Activated naive CD8-positive, alpha-beta T cell treated with anti-CD3 and anti-CD28 coated beads, Interleukin-2, amount 50 U/mL, for 24 hours (primary cell): ENCODE measurements around the gene RSPO3.

Source experiments
- ATAC-seq: fragments of 150-1000 bp; cut with Tn5 transposase; one replicate; pipeline ENCODE4 v1.10.0; 2021
- DNase-seq: peaks from one replicate; pipeline ENCODE4 v3.0.0; 2021
- H3K27ac Mint-ChIP-seq: one replicate; pipeline ENCODE4 v1.8.0; 2021; ENCODE audit warnings: mild to moderate bottlenecking, mixed read lengths
- H3K27me3 Mint-ChIP-seq: one replicate; pipeline ENCODE4 v1.8.0; 2021; ENCODE audit warnings: mixed read lengths
- H3K36me3 Mint-ChIP-seq: one replicate; pipeline ENCODE4 v1.8.0; 2021; ENCODE audit warnings: low read depth, mixed read lengths
- H3K4me1 Mint-ChIP-seq: one replicate; pipeline ENCODE4 v1.8.0; 2021; ENCODE audit warnings: mixed read lengths
- H3K4me3 Mint-ChIP-seq: one replicate; pipeline ENCODE4 v1.8.0; 2021; ENCODE audit warnings: mild to moderate bottlenecking, moderate library complexity, mixed read lengths
- H3K9me3 Mint-ChIP-seq: one replicate; pipeline ENCODE4 v1.8.0; 2021; ENCODE audit warnings: mixed read lengths

Gene RSPO3, protein sequence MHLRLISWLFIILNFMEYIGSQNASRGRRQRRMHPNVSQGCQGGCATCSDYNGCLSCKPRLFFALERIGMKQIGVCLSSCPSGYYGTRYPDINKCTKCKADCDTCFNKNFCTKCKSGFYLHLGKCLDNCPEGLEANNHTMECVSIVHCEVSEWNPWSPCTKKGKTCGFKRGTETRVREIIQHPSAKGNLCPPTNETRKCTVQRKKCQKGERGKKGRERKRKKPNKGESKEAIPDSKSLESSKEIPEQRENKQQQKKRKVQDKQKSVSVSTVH

DNA sequence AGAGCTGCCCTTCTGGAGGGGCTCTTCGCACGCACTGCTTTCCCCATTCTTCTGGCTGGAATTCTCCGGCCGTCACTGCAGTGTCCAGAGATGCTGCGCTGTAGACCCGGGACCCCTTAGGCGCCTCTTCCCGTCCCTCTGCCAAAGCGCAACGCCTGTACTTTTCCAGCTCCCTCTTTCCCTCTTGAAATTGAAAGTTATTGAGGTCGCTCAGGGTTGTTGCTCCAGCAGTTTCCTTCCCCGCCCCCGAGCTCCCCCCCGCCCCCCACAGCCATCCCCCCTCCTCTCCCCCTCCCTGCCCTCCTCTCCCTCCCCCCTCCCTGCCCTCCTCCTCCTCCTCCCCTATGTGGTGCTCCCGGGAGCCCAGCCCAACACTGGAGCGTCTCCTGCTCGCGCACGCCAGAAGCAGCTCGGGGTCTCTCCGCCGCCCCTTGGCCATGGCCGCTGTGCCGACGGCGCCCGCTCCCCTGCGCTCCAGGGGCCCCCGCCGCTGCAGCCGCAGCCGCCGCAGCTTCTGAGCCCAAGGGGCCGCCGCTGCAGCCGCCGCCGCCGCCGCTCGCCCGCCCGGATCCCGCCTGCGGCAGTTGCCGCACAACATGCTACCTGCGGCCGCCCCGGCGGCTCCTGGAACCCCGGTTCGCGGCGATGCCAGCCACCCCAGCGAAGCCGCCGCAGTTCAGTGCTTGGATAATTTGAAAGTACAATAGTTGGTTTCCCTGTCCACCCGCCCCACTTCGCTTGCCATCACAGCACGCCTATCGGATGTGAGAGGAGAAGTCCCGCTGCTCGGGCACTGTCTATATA, at the start of gene RSPO3:
Gene RSPO3, plus strand, starts transcription at position 374 of the 804 bp plus-strand sequence. CDS start 522 bp downstream, outside the sequence.
- ATAC-seq (no peak), DNase-seq (peak; percentile 8)
- Mint-ChIP-seq H3K36me3 (no peaks in the 10 kb centered on the region), H3K4me1 (peaks cover 19% of the 10 kb centered on the region), H3K27me3 (peaks cover 63% of the 10 kb centered on the region), H3K9me3 (no peaks in the 10 kb centered on the region), H3K4me3 (peak within 1 kb of the TSS; percentile 68), H3K27ac (no peak within 1 kb of the TSS)

DNA sequence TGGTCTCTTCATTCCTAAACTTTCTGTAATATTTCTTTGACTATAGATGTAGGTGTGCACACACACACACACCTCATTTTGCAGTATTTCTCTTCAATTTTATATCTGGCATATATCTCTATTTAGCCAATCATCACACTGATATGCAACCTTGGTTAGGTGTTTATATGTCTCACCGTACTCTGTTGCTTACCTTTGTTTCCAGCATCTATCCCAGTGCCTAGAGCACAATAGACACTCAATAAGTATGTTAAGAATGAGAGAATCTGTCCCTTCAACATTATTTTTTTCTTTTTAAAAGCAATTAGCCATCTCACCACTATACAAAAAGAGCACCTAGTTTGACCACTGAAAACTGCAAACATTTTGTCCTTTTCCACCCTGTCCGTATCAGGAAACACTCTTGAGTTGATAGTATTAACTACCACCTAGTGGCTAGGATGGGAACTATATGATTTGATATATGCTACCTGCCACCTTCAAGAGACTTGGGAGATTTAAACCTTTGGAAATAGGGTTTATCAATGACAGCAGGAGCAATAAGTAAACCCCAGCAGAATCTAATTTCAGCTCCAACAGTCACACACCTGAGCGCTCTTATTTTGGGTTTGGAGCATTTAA, 48.7 kb upstream of the RSPO3 start:
- ATAC-seq = no peak

DNA sequence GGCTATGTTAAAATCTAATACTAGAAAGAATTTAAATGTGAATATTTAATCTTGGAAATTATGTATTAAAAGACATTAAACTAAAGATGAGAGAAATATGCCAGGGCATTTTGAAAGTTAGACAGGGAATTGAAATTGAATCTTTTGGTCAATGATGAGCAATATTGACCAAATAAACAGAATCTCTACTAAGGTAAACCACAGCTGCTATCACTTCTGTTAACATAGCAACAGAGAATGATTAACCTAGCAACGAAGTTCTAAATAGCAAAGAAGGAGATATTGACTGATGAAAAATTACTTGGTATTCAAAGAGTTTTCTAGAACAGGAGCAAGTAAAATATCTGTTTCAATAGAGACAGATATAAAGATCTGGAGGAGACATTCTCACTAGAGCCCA, 45.2 kb upstream of the RSPO3 start:
- Mint-ChIP-seq H3K4me1 (no peaks in the 10 kb centered on the region), H3K27me3 (no peaks in the 10 kb centered on the region), H3K36me3 (no peaks in the 10 kb centered on the region), H3K9me3 (no peaks in the 10 kb centered on the region), H3K27ac (no peak overlapping the region), H3K4me3 (no peak overlapping the region)
- ATAC-seq (no peak), DNase-seq (no peak)

More for the DNA sequence above, 48.7 kb upstream of the RSPO3 start:
- Mint-ChIP-seq H3K4me1 (no peaks in the 10 kb centered on the region), H3K9me3 (no peaks in the 10 kb centered on the region), H3K36me3 (no peaks in the 10 kb centered on the region), H3K27ac (no peak overlapping the region), H3K4me3 (no peak overlapping the region), H3K27me3 (no peaks in the 10 kb centered on the region)
- DNase-seq = no peak

DNA sequence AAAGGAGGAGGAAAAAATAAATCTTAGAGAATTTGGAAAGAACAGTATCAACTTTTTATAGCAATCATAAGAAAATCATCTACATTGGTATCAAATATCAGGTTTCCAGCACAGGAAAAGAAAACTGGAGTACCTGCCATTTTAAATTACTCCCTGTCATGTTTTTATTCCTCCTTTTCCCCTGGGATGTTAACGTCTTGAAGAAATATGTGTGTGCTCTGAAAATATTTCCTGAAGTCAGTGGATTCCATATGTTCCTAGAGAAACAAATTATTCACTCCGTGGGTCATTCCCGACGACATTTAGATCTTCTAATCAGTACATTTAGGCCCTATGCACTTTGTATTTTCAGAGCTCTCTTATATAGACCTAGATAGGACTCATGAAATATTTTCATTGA, 42.0 kb upstream of the RSPO3 start:
- no peak overlapping the region for H3K27ac Mint-ChIP-seq
- no peak for ATAC-seq
- no peaks in the 10 kb centered on the region for H3K36me3 Mint-ChIP-seq
- H3K9me3 Mint-ChIP-seq = no peaks in the 10 kb centered on the region
- no peak overlapping the region for H3K4me3 Mint-ChIP-seq
- DNase-seq = no peak
- H3K27me3 Mint-ChIP-seq = peaks cover 7% of the 10 kb centered on the region
- H3K4me1 Mint-ChIP-seq = no peaks in the 10 kb centered on the region

DNA sequence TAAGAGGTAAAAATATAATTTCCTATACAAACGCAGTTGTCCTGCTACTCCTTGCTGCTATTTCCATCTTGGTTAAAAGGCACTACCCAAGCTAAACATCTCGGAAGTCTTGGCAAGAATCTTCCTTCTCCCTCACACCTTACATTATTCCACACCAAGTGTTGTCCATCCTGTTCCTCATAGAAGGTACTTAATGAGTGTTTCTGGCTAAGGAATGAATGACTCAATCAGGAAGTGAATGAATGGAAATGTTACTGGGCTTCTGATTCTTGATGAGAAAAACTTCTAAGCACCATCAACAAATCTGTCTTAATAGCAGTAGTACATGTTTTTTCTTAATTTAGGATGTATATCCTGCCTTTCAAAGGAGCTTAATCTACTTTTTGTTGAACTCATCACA, 40.6 kb upstream of the RSPO3 start:
- Mint-ChIP-seq H3K27ac (no peak overlapping the region), H3K27me3 (peaks cover 7% of the 10 kb centered on the region), H3K9me3 (no peaks in the 10 kb centered on the region), H3K4me3 (no peak overlapping the region), H3K4me1 (no peaks in the 10 kb centered on the region), H3K36me3 (no peaks in the 10 kb centered on the region)
- no peak for DNase-seq
- ATAC-seq = no peak

DNA sequence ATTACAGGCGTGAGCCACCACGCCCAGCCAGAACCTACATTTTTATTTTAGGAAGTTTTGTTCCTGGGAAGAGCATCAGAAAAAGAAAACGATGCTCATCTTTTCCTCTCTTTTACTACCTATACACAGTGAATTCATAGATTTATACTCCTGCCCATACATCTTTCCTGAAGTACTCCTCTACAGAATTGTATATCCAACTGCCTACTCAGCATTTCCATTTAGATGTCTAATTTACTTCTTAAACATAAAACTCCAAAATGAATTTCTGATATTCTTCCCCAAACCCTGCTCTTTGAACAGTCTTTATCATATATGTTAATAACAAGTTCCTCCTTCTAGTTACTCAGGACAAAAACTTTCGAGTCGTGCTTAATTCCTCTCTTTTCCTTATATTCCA, 39.8 kb upstream of the RSPO3 start:
- no peak for ATAC-seq
- Mint-ChIP-seq H3K4me1 (no peaks in the 10 kb centered on the region), H3K27ac (no peak overlapping the region), H3K4me3 (no peak overlapping the region), H3K36me3 (no peaks in the 10 kb centered on the region), H3K27me3 (peaks cover 7% of the 10 kb centered on the region), H3K9me3 (no peaks in the 10 kb centered on the region)
- no peak for DNase-seq

DNA sequence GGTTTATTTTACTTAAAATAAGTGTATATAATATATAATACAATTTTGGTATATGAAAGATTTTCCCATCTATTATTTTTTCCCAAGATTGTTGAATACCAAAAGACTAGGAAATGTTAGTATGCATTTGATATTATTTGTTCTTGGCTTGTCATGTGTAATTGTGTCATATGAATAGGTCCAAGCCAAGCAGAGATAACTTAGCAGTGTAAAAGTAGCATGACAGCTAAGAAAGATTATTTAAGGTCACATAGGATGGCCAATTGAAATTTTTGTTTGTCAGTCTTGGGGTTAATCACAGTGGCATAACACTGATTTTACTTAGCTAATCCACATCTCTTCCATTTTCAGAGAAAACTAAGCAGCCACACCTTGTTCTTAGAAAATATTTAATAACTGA, 38.8 kb upstream of the RSPO3 start:
- no peak for ATAC-seq
- no peaks in the 10 kb centered on the region for H3K4me1 Mint-ChIP-seq
- H3K9me3 Mint-ChIP-seq = no peaks in the 10 kb centered on the region
- no peak for DNase-seq
- H3K4me3 Mint-ChIP-seq = no peak overlapping the region
- peaks cover 7% of the 10 kb centered on the region for H3K27me3 Mint-ChIP-seq
- H3K36me3 Mint-ChIP-seq = no peaks in the 10 kb centered on the region
- H3K27ac Mint-ChIP-seq = no peak overlapping the region

DNA sequence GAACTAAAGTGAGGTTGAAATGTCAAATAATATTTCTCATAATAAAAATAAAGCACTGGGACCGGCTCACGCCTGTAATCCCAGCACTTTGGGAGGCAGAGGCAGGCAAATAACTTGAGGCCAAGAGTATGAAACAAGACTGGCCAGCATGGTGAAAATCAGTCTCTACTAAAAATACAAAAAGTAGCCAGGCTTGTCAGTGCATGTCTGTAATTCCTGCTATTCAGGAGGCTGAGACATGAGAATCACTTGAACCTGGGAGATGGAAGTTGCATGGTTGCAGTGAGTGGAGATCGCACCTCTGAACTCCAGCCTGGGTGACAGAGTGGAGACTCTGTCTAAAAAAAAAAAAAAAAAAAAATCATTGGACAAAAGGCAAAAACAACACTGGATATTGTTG, 38.4 kb upstream of the RSPO3 start:
- Mint-ChIP-seq H3K9me3 (no peaks in the 10 kb centered on the region), H3K36me3 (no peaks in the 10 kb centered on the region), H3K27me3 (peaks cover 7% of the 10 kb centered on the region), H3K4me1 (no peaks in the 10 kb centered on the region), H3K4me3 (no peak overlapping the region), H3K27ac (no peak overlapping the region)
- DNase-seq = no peak
- no peak for ATAC-seq

DNA sequence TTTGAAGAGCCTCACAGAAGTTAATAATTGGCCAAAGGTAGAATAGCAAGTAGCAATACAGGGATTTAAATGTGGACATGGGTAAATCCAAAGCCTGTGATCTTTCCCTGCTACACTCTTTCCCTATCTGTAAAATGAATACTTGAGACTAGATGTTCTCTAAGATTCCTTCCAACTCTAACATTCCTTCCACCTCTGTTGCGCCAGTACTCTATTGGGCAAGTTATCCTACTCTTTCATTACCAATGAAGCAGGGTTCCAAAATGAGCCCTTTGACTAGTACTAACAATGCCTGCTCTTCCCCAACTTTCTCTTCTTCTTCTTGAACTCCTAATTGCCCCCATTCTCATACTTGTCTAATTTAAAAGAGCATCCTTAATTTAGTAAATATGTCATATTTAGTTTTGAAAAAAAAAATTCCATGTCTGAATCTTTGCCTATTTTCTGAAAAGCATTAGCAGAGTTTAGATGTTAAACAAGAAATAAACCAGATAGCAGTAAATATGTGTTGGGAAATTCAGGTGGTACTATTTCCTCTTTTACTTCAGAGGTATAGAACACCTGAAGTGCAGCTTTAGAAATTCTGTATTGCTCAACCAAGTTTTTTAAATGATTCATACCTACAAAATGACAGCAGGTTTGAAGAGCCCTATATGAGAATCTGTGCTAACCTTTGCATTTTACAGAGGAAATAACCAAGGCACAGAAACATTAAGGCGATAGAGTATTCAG, 35.1 kb upstream of the RSPO3 start:
- H3K27me3 Mint-ChIP-seq = peaks cover 7% of the 10 kb centered on the region
- ATAC-seq = no peak
- H3K27ac Mint-ChIP-seq = no peak overlapping the region
- no peaks in the 10 kb centered on the region for H3K36me3 Mint-ChIP-seq
- H3K4me3 Mint-ChIP-seq = no peak overlapping the region
- no peaks in the 10 kb centered on the region for H3K4me1 Mint-ChIP-seq
- no peak for DNase-seq
- no peaks in the 10 kb centered on the region for H3K9me3 Mint-ChIP-seq

DNA sequence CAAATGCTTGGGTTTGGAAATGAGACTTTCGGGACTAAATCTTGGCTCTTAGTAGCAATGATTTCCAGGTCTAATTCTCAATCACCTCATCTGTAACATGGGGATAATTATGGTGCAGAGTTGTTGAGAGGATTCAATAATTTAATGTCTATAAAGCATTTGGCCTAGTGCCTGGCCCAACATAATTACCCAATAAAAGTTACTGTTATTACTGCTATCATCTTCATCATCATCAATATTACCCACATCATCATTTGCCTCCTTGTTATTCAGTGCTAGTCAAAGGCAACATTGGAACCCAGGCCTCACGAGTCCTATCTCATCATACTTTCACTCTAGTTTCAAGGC, 34.5 kb upstream of the RSPO3 start:
- H3K36me3 Mint-ChIP-seq = no peaks in the 10 kb centered on the region
- peaks cover 2% of the 10 kb centered on the region for H3K27me3 Mint-ChIP-seq
- H3K4me1 Mint-ChIP-seq = no peaks in the 10 kb centered on the region

DNA sequence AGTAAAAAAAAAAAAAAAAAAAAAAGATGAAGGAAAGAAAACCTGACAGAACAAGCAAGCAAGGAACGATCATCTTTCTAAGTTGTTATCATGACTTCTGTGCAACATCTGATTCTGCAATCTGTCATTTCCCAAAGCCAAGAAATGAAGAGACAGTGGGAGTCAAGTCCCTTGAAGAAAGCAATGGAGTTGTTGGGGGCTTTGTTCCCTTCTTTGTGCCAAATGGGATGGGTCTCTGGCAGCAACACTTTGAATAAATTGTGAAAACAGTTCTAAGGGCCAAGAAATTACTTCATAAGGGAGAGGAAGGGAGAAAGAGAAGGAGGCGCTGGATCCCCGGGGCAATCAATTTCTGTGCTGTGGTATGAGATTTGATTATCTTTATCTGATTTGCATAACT, 33.3 kb upstream of the RSPO3 start:
- Mint-ChIP-seq H3K27me3 (no peaks in the 10 kb centered on the region), H3K27ac (no peak overlapping the region), H3K4me3 (no peak overlapping the region), H3K9me3 (no peaks in the 10 kb centered on the region), H3K36me3 (no peaks in the 10 kb centered on the region), H3K4me1 (no peaks in the 10 kb centered on the region)
- DNase-seq (no peak), ATAC-seq (no peak)

More for the DNA sequence above, 34.5 kb upstream of the RSPO3 start:
- Mint-ChIP-seq H3K27ac (no peak overlapping the region), H3K9me3 (no peaks in the 10 kb centered on the region), H3K4me3 (no peak overlapping the region)
- ATAC-seq (no peak), DNase-seq (no peak)

DNA sequence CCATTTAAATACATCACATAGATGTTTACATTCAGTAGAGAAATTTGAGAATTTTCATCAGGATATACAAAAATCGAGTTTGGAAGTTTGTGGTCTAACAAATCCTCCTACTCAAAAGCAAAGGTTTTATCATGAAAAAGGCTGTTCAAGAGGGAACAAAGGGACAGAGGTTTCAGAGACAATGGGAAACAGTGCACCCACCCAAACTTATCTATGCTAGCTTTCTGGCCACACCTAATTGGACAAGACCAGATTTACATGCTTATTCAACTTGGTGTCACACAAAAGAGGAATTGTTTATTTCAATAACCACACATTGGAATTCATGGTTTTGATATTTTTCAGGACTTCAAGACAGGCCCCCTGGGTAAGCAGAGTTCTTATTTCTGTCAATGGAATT, 28.4 kb upstream of the RSPO3 start:
- Mint-ChIP-seq H3K27me3 (peaks cover 3% of the 10 kb centered on the region), H3K36me3 (no peaks in the 10 kb centered on the region), H3K4me1 (no peaks in the 10 kb centered on the region), H3K27ac (no peak overlapping the region), H3K4me3 (no peak overlapping the region), H3K9me3 (no peaks in the 10 kb centered on the region)
- no peak for DNase-seq
- no peak for ATAC-seq

DNA sequence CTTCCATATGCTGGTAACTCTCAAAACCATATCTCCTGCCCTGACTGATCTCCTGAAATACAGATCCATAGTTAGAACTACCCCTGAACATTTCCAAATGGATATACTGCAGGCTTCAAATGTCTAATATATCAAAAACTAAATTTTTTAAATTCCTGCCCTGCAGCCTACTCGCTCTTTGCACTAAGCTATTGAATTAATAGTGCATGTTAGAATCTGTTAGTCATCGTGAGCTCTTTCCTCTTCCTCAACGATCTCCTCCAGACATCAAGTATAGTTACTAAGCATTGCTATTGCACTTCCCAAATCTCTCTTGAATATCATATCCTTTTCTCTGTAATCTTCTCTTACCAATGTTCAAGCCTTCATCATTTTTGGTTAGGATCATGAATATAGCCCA, 26.0 kb upstream of the RSPO3 start:
- no peak overlapping the region for H3K4me3 Mint-ChIP-seq
- peaks cover 3% of the 10 kb centered on the region for H3K27me3 Mint-ChIP-seq
- ATAC-seq (no peak), DNase-seq (no peak)
- no peaks in the 10 kb centered on the region for H3K36me3 Mint-ChIP-seq
- no peaks in the 10 kb centered on the region for H3K4me1 Mint-ChIP-seq
- H3K9me3 Mint-ChIP-seq = no peaks in the 10 kb centered on the region
- no peak overlapping the region for H3K27ac Mint-ChIP-seq

DNA sequence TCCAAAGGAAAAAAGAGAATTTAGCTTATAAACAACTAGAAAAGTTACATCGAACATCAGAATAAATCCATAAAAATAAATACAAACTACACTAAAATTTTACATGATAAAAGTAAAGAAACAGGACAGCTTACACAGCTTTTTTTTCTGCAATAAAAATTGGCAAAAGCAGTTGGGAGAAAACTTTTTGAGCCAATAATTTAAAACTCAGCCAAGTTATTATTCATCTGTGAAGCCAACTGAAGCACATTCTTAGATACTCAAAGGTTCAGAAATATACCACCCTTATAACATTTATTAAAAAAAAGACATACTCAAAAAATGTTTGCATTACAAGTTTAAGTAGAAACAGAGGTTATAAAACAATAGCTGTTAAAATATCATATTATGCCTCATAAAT, 23.7 kb upstream of the RSPO3 start:
- no peak for DNase-seq
- H3K27me3 Mint-ChIP-seq = peaks cover 7% of the 10 kb centered on the region
- no peak overlapping the region for H3K27ac Mint-ChIP-seq
- no peaks in the 10 kb centered on the region for H3K4me1 Mint-ChIP-seq
- no peak overlapping the region for H3K4me3 Mint-ChIP-seq
- H3K9me3 Mint-ChIP-seq = no peaks in the 10 kb centered on the region
- ATAC-seq = no peak
- H3K36me3 Mint-ChIP-seq = no peaks in the 10 kb centered on the region

DNA sequence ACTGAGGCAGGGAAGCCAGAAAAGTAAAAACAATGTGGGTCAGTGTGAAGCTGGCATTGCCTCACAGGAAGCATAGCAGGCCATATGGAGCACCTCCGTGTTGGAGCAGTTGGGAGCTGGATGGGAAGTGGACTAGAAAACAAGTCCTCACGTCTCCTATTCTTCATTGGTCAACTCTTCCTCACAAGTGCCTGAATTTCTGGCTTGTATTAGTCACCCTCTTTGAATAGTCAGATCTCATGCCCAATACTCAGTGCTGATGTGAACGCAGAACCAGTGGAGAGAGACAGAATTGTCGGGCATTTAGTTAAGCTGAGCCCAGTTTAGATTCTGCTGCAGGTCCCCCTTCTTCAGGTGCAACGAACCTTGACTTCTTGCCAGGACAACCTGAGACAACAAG, 22.3 kb upstream of the RSPO3 start:
- no peaks in the 10 kb centered on the region for H3K4me1 Mint-ChIP-seq
- DNase-seq = no peak
- no peak overlapping the region for H3K27ac Mint-ChIP-seq
- H3K27me3 Mint-ChIP-seq = peaks cover 7% of the 10 kb centered on the region
- no peak for ATAC-seq
- no peaks in the 10 kb centered on the region for H3K9me3 Mint-ChIP-seq
- H3K36me3 Mint-ChIP-seq = no peaks in the 10 kb centered on the region
- no peak overlapping the region for H3K4me3 Mint-ChIP-seq
